ENCODE measurements around the gene HOXB2. TPM values are rescaled to one million over a fixed set of nuclear protein-coding genes. Genes with fewer than 3 reads are reported as not detected.
"Not testable (repeated sequence)": the region's sequence is repeated elsewhere in the genome, so short reads cannot be mapped to it uniquely, and the experiment has no call there.

The HOXB2 gene
- total RNA-seq, 1 donor from 2014 or later, result 0.51 TPM

DNA sequence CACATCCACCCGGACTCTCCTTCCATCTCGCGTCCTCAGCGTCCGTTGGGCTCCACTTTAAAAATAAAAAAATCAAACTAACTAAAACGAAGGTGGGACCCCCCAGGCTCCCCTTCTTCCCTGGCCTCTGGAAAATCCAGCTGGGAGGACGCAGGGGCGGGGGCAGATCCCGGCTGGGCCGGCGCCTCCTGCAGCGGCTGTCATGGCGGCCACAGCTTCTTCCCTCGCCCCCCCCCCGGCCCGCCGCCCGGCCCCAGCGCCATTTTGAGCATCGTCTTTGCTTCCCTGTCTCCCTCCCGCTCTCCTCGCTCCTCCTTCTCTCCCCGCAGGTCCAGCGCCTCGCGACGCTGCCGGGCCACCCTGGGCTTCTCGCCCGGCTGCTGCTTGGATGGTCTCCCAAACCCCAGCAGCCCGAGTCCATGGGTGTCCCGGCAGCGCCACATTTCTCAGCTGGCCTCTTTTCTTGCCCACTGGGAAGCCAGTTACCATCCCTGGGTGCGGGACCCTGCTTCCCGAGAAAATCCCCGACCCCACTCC is 3.3 kb downstream of the HOXB2 start:
- DNase-seq (ENCODE audit: low read depth in 2 of 2), result peak in 1 of 2 donors; percentile 27

DNA sequence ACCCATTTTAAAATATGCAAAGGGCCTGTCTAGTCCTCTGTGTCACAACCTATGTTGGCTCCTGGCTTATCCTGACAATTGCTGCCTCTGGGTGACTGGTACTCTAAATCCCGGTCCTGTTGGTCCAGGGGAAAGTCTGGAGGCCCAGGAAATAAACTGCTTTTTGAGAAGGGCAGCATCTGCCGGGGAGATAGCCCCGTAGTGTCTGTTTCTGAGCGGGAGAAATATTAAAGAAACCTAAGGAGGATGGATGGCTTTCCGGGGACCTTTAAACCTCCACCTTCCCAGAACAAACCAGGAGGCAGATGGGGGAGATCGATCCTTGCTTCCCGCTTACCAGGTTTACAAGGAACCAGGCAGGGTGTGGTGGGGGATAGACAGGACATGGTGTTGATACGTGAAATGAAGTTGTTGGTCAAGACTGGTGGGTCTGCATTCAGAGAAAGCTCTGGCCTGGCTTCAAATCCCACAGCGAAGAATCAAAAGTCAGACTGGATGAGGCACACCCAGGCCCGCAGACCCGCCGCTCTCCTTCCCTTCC is 3.8 kb downstream of the HOXB2 start:
- no peak for DNase-seq (ENCODE audit: low read depth in 2 of 2)

DNA sequence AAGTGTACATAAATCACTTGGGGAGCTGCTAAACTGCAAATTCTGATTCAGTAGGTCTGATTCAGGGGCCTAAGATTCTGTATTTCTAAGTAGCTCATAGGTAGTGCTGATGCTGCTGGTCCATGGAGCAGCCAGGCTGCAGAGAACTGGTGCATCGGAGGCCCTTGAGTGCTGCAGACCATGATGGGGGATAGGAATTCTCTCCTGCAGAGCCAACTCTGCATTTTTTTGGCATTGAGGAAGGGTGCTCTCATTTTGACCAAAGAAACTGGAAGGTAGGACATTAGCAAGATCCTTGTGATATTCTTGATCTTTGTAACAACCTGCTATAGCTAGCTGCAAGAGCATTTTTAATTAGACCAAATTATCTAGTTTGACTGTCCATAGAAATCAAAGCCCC is 4.7 kb downstream of the HOXB2 start:
- no peak for DNase-seq (ENCODE audit: low read depth in 2 of 2)

DNA sequence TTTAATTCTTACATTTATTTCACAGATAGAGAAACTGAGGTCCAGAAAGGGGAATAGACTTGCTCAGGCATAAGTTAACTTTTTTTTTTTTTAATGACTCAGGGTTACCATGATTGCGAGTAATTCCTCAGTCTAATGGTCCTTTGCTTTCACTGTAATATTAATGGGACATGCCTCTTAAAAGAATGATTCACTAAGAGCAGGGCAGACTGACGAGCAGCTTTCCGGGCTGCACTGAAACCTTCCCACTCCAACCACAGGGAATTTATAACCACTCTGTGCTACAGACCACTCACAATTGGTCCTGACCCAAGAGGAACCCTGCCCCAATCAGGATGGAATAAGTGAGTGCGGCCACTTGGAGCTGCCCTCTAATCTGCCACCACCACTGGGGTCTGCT is 5.7 kb downstream of the HOXB2 start:
- DNase-seq (ENCODE audit: low read depth in 2 of 2), result no peak

DNA sequence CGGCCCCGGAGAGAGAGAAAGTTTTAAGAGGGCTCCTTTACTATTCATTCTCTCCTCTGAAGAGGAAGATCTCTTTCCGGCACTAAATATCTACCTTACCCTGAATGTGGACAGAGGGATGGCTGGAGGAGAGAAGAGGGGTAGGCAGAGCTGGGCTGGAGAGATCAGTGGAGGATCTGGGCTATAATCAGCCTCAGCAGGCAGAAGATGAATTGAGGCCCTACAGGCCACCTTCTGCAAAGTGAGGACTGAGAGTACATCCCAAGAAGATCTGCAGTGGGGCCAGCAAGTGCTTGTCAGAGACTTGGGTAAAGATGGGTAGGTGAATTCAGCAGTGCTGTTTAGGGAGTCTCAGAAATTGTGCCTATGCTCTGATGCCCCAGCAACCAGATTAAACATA is 7.6 kb downstream of the HOXB2 start:
- DNase-seq (ENCODE audit: low read depth in 2 of 2), result no peak

DNA sequence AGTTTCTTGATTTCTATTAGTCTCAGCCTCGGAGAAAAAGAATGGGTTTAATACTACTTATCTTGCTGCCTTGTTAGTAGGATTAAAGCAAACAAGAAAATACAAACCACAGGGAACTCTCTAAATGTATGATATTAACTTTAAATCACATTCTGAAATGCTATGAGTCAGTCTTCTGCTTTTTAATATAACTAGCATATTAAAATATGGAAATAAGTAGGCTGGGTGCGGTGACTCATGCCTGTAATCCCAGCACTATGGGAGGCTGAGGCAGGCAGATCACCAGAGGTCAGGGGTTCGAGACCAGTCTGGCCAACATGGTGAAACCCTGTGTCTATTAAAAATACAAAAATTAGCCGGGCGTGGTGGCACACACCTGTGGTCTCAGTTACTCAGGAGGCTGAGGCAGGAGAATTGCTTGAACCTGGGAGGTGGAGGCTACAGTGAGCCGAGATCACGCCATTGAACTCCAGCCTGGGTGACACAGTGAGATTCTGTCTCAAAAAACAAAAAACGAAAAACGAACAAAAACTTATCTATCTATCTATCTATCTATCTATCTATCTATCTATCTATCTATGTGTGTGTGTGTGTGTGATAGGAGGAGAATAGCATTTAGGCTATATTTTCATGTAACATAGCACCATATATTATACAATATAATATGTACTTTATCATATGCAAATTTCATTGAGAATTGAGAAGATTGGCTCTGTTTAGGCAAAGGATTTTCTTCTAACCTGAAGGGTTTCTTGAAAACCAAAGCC is 8.9 kb downstream of the HOXB2 start:
- DNase-seq (ENCODE audit: low read depth in 2 of 2), result not testable (repeated sequence)

DNA sequence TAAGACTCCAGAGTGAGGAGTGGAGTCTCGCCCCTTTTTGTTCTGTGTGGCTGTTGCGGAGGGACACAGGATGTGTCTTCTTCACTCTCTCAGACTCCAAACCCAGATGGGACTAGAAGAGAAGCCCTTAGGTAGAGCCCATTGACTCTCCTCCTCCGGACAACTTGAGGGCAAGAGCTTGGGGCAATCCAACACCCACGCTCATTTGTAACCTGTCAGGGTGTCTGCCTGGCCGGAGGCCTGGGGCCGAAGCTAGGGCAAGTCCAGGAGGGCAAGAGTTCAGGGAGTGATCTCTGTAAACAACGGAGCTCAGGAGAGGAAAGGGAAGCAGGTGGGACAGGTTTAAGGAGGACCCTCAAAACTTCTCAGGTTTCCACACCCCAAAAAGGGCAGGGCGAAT is 12.6 kb downstream of the HOXB2 start:
- no peak for DNase-seq (ENCODE audit: low read depth in 2 of 2)

DNA sequence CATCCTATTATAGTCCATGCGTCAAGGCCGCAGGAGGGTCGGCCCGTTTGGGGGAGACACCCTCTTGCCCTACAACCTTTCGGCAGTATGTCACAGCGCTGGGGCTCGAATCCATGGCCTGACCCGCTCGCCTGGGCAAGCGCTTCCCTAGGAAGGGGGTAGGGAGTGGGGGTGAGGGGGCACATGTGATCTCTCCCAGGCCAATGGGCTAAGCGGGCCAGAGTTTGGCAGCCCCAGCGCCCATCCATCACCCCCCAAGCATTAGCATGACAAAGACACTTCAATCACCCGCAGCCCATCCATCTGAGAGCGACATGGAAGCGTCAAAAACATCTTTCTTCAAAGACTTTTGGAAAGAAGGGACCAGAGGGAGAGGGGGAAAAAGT is 14.0 kb downstream of the HOXB2 start, which contains the start of gene HOXB1:
Gene HOXB1 (minus strand): TSS at position 125 of the 386 bp plus-strand sequence. CDS start 107 bp downstream, at position 18.
- DNase-seq (ENCODE audit: low read depth in 2 of 2), result no peak

DNA sequence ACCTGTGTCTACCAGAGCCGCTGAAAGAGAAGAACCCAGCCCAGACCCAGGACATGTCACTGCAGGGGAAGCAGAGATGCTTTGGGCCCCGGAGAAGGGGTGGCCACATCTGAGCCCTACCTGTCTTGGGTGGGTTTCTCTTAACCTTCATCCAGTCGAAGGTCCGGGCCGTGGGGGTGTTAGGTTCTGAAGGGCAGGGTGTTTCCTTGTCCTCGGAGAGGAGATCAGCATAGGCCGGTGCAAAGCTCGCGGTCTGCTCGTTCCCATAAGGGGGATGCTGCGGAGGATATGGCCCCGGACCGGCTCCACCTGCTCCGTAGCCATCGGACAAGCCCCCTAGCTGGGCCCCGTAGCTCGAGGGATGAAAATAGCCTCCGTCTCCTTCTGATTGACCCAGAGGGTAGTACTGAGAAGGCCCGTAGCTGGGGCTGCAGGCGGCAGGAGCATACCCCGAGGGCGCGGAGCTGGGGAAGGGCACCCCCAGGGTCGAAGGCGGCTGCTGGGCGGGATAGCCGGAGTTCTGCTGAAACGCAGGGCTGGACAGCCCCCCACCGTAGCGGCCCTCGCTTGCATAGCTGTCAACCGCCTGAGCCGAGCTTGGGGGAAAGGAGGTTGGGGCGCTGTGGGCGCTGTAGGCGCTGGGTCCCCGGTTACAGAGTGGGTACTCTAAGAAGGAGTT is 14.6 kb downstream of the HOXB2 start:
- DNase-seq (ENCODE audit: low read depth in 2 of 2), result no peak

DNA sequence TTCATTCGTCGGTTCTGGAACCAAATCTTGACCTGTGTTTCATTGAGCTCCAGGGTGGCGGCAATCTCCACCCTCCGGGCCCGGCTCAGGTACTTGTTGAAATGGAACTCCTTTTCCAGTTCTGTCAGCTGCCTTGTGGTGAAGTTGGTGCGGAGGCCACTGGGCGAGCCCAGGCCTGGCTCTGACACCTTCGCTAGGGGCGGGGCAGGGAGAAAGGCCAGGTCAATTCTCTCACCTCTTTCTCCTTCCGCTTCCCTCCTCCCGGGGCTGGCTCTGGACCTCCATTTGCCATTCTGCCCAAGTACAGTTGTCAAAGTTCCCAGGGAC is 15.3 kb downstream of the HOXB2 start:
- no peak for DNase-seq (ENCODE audit: low read depth in 2 of 2)

DNA sequence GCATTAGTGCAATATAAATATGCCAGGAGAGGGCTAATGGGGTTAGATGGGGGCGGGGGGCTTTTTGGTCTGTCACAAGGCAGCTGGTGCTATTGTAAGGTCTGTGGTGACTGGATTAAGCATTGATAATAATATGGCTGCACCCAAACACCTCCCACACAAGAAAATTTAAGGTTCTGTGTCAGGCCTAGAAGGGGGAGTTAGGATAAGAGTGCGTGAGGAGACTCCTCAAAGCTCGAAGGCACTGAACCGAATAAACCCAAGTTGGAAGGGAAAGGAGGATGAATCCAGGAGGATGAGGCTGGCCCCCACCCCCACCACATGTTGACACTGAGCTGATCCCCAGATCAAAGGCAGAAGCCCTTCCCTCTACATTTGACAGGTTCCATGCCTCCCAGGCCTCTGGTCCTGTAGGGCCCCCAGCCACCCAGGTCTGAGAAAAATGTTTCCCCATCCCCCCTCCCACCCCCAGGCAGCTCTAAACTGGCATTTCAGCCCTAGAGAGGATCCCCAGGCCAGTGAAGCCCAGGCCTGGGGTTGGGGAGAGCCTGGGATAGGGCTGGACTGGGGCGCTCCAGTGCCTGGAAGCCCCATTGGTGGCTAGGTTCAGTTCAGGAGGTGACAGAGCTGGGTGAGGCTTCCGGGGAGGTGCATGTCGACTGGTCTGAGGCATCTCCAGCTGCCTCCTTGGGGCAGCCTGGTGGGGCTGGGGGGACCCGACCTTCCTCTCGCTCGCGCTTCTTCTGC is 15.8 kb downstream of the HOXB2 start:
- no peak for DNase-seq (ENCODE audit: low read depth in 2 of 2)

DNA sequence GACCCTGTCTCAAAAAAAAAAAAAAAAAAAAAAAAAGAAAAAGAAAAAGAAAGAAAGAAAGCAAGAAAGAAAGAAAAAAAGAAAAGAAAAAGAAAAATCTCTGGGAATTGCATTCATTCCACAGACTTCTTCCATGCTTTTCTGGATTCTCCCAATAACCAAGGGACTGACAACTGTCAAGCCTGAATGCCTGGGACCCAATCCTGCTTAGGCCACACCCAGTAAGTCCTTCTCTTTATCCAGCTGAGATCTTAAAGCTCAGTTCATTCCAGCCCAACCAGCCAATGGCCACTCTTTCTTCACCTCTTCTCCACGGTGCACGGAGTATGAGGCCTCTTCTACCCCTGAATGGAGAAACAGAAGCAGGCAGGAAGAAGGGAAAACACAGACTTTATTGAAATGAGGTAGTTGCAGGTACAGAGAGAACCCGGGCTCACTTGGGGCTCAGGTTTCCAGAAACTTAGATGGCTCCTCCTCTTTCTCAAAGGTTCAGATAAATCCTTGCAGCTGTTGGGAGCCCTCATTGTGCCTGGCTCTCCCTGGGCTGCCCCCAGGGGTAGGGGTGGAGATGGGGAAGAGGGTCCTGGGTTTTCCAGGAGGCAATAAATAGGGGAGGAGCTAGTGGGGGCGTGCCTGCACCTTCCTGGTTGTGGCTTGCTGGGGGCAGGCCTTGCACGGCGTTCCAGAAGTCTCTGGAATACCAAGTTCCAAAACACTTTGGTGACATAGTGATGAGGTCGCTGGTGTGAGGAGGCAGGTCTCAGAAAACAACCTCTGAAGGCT is 16.6 kb downstream of the HOXB2 start:
- no peak for DNase-seq (ENCODE audit: low read depth in 2 of 2)

DNA sequence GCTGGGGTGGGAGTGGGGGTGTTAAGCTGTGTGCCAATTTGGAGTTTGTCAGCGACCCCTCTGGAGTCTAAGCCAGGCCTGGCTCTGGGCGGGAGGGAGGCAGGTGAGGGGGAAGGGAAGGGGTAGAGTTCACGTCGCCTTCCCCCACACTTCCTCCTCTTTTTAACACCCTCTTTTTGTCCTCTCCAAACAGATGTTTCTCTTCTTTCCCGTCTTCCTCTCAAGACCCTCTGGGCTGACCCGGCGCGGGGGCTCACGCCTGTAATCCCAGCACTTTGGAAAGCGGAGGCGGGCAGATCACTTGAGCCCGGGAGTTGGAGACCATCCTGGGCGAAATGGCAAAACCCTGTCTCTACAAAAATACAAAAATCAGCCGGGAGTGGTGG is 17.4 kb downstream of the HOXB2 start:
- DNase-seq (ENCODE audit: low read depth in 2 of 2), result no peak

DNA sequence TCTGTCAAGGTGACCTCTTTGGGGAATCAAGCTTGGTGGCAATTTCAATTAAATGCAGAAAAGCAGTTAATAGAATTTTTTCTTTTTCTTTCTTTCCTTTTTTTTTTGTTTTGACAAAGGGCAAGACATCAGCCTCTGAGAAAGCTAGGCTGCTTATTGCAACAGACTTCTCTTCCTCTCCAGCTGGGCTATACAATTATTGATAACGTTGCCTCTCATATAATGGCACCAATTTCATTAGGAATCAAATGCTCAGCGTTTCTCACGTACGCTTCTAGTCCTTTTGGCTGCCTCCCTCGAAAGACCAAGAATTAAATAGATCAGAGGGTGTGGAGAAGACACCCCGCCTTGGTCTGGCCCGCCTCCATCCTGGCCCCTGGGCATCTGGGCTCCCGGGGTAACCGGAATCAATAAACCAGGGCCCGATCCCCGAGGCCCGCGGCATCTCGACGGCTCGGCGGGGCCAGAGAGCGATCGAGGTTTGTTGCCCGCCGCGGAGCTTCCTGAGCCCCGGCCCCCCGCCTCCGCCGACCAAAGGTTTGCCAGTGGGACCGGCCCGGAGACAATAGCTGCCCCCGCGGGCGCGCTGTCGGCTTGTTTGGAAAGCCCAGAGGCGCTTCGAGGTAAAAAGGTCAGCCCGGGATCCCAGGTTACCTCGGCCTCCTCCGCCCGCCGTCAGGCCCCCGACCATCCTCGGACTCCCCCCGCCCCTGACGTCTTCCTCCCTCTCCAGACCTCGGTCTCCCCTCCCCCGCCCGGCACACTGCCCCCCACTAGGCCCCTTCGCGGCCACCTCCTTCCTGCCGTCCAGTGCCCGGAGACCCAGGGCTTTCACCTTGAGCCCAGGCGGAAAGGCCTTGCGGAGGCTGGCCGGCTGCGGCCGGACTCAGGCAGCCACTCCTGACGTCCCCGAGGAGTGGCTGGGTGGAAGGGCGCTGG is 18.0 kb downstream of the HOXB2 start:
- DNase-seq (ENCODE audit: low read depth in 2 of 2), result no peak

DNA sequence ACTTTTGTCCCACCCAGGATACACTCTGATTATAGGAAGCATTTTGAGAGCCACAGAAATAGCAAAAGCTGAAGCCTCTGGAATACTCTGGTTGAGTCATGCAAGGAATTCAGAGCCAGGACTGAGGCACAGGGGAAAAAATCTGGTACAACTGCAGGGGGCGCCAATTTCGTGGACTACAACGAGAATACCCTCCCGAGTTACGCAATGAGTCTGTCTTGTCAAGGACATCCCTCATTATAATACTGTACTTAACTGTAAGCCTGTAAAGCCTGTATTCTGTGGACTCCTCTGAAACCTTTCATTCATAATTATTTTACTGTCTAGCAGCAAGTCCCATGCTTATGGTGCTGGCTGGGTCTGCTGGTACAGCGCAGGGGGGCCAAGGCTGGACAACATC is 21.9 kb downstream of the HOXB2 start:
- no peak for DNase-seq (ENCODE audit: low read depth in 2 of 2)

DNA sequence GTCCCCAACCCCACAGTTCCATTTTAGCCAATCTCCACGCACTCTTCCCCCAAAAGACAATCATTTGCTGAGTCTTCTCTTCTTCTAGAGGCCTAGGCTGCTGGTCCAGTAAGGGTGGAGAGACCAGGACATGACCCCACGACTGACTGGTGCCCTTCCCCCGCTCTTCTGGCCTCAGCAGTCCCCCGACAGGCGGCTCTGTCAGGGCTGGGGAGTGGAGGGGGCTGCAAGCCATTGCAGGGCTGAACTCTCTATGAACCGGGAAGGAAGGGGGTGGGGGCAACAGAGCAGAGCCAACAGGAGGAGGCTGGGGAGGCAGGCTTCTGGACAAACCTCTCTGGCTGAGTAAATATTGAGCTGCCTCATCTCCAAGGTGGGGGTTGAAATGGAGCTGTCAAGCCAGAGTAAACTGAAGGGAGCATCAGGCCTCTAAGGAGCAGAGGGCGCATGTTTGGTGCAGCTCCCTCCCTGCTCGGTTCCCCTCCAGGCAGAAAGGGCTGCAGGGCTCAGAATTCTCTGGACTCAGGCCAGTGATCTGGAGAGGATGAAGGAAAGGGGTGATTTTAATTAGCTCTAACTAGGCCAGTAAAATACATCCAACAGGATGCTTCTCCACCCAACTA is 22.8 kb downstream of the HOXB2 start:
- peak in 1 of 2 donors; percentile 9 for DNase-seq (ENCODE audit: low read depth in 2 of 2)

DNA sequence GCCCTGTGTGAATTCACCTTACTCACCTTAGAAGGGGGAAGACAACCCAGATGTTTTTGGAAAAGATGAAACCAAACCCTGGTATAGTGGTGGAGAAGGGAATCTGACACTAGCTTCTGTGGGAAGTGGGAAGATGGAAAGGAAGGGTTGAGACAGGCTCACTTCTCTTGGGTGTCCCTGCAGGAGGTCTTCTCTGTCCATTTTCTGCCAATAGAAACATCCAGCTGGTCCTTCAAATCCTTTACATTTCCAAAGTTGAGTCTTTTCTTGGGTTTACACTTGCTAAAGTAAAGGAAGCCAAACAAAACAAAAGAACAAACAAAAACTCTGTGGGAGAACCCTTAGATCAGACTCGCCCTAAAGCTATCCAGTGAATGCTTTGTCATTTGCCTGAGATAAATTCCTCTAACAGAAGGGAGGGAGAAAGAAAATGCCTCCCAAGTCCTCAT is 24.3 kb downstream of the HOXB2 start:
- no peak for DNase-seq (ENCODE audit: low read depth in 2 of 2)

DNA sequence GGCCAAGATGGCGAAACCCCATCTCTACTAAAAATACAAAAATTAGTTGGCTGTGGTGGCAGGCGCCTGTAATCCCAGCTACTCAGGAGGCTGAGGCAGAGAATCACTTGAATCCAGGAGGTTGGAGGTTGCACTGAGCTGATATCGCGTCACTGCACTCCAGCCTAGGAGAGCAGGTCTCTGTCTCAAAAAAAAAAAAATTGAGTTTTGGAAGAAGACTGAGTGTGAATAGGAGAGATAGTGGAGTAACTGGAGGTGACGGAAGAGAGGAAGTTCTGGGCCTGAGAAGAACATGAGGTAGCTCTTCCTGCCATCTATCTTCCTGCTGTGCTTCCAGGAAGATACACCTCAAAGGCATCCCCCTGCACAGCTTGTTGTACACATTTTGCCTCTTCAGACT is 25.5 kb downstream of the HOXB2 start:
- no peak for DNase-seq (ENCODE audit: low read depth in 2 of 2)

DNA sequence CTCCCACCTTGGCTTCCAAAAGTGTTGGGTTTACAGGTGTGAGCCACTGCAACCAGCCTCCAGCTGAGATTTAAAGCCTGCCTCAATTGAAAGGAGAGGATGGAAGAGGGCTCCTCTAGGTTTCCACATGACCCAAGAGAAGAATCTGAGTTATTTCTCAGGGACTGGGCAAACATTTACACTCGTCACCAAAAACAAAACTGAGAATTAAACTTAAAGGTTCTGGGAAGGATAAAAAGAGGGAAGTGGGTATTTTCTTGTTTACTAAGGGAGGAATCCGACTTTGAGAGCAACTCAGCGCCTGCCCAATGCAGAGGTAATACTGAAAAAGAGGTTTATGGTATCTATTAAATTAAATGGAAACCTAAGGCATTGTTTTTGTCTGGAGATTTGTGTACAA is 27.4 kb downstream of the HOXB2 start:
- DNase-seq (ENCODE audit: low read depth in 2 of 2), result no peak

Measured in dermis microvascular lymphatic vessel endothelial cell (primary cell).